ENCODE results near the gene SF3B1. TPM values are rescaled to one million over a fixed set of nuclear protein-coding genes. Genes with fewer than 3 reads are reported as not detected.
"Not testable (repeated sequence)": the region's sequence is repeated elsewhere in the genome, so short reads cannot be mapped to it uniquely, and the experiment has no call there.

Gene SF3B1
- total RNA-seq, 5 donors from 2014 or later (not counting 1 experiment from before 2014, with no cell fraction given), result 468 to 579 (median 497) TPM

DNA sequence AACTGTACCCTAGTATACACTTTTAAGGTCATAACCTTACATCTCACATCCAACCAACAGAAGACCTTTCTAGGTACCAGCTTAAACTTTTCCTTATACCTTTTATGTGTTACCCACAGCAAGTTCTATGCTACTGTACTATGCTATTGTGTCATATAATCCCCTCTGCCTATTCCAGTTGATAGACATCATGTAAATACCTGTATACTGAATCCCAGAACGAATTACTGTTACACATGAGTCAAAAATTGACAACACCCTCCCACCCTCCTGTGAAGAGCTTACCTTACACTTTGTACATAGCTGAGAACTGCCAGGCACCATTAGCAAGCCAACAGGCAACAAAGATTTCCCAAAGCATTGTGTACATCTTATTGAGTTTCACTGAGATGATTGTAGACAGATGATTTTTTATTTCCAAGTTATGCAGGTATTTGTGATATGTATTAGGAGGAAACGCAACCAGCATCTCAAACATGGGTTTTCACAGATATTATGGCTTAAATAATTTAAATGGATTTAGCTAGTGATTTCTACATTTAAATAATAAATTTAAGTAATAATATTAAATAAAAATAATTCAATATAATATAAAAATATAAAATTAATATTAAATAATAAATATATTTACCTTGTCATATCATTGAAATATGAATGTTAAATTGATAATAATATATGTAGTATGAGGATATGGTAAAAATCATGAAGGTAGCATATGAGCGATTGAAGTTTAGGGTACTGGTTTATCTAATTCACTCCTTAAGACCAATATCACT, 81.2 kb downstream of the SF3B1 start:
- Mint-ChIP-seq H3K27ac (no peak overlapping the region), H3K36me3 (no peaks in the 10 kb centered on the region), H3K4me1 (peaks cover 13 to 14% (median 14%) of the 10 kb centered on the region in 3 donors), H3K9me3 (no peaks in the 10 kb centered on the region), H3K4me3 (no peak overlapping the region), H3K27me3 (no peaks in the 10 kb centered on the region)
- no peak overlapping the region for H3K4me3 ChIP-seq (ENCODE audit: control insufficient read depth in 1 of 2, extremely low read depth in 1 of 2, low read length in 1 of 2)
- ChIA-PET CTCF (interaction anchor here (0.5 to 1.0 kb wide), 4 partner anchors 13 to 241 kb away, joined by 3 to 4 read pairs (median 3); no protein-coding TSS in a partner anchor), POLR2A (interaction anchor here in 1 of 2 donors (0.7 kb wide), 1 partner anchor 97 kb away, joined by 3 read pairs; no protein-coding TSS in a partner anchor)
- H3K27me3 ChIP-seq (replicated peaks in 1 of 2; ENCODE audit: control insufficient read depth in 2 of 2, extremely low read depth in 1 of 2, insufficient read depth in 2 of 2, low read length in 1 of 2), result no peaks in the 10 kb centered on the region
- DNase-seq (no peak), ATAC-seq (replicated peaks in 1 of 4) (no peak)
- whole genome bisulfite sequencing (ENCODE audit: insufficient coverage), result 100% methylated on average over 1 of the region's 3 CpGs
- no peaks in the 10 kb centered on the region for H3K4me1 ChIP-seq (ENCODE audit: control insufficient read depth in 1 of 2, extremely low read depth in 1 of 2, insufficient read depth in 2 of 2, low read length in 2 of 2)
- H3K9me3 ChIP-seq, result no peaks in the 10 kb centered on the region
- no peak overlapping the region for H3K27ac ChIP-seq (ENCODE audit: low read length)
- no peaks in the 10 kb centered on the region for H3K36me3 ChIP-seq (ENCODE audit: control insufficient read depth in 2 of 2, extremely low read depth in 1 of 2, insufficient read depth in 1 of 2, low read length in 1 of 2)

DNA sequence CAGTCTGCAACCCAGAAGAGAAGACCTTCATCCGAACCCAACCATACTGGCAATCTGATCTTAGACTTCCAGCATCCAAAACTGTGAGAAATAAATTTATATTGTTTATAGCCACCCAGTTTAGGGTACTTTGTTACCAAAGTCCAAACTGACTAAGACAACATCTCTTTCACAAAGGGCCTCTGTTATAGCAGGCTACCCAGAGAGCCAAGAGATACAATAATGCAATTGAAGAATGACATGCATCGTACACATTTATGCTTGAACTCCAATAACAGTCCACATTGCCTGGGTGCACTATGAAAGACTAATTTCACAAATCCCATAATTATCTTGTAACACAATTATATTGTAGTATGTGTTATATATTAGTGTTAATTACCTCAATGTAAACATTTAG, 85.1 kb downstream of the SF3B1 start:
- ATAC-seq (replicated peaks in 1 of 4) (no peak), DNase-seq (no peak)
- H3K4me1 ChIP-seq (ENCODE audit: control insufficient read depth in 1 of 2, extremely low read depth in 1 of 2, insufficient read depth in 2 of 2, low read length in 2 of 2), result no peaks in the 10 kb centered on the region
- H3K36me3 ChIP-seq (ENCODE audit: control insufficient read depth in 2 of 2, extremely low read depth in 1 of 2, insufficient read depth in 1 of 2, low read length in 1 of 2), result no peaks in the 10 kb centered on the region
- no peaks in the 10 kb centered on the region for H3K9me3 ChIP-seq
- peaks cover 2 to 5% (median 2%) of the 10 kb centered on the region in 3 donors for H3K4me1 Mint-ChIP-seq
- H3K27me3 ChIP-seq (replicated peaks in 1 of 2; ENCODE audit: control insufficient read depth in 2 of 2, extremely low read depth in 1 of 2, insufficient read depth in 2 of 2, low read length in 1 of 2), result no peaks in the 10 kb centered on the region
- CTCF ChIA-PET, result interaction anchor here in 1 of 2 donors (0.6 kb wide), 1 partner anchor 159 kb away, joined by 3 read pairs; no protein-coding TSS in a partner anchor
- H3K4me3 Mint-ChIP-seq, result no peak overlapping the region
- no CpG with 5 or more reads among the region's 2 CpGs for WGBS (ENCODE audit: insufficient coverage)
- no peak overlapping the region for H3K27ac ChIP-seq (ENCODE audit: low read length)
- H3K36me3 Mint-ChIP-seq, result no peaks in the 10 kb centered on the region
- no peak overlapping the region for H3K27ac Mint-ChIP-seq
- H3K9me3 Mint-ChIP-seq, result no peaks in the 10 kb centered on the region
- POLR2A ChIA-PET, result interaction anchor here (0.6 kb wide), 3 partner anchors 20 to 171 kb away, joined by 3 to 6 read pairs (median 5); no protein-coding TSS in a partner anchor
- no peak overlapping the region for H3K4me3 ChIP-seq (ENCODE audit: control insufficient read depth in 1 of 2, extremely low read depth in 1 of 2, low read length in 1 of 2)
- H3K27me3 Mint-ChIP-seq, result no peaks in the 10 kb centered on the region

- no peaks in the 10 kb centered on the region for H3K27me3 Mint-ChIP-seq
- no peaks in the 10 kb centered on the region for H3K9me3 Mint-ChIP-seq
- H3K27ac ChIP-seq (ENCODE audit: low read length), result no peak overlapping the region
- no peaks in the 10 kb centered on the region for H3K4me1 ChIP-seq (ENCODE audit: control insufficient read depth in 1 of 2, extremely low read depth in 1 of 2, insufficient read depth in 2 of 2, low read length in 2 of 2)
- H3K4me3 ChIP-seq (ENCODE audit: control insufficient read depth in 1 of 2, extremely low read depth in 1 of 2, low read length in 1 of 2), result no peak overlapping the region
- ChIA-PET POLR2A (no interaction called here), CTCF (interaction anchor here in 1 of 2 donors (0.6 kb wide), 1 partner anchor 177 kb away, joined by 4 read pairs; no protein-coding TSS in a partner anchor)
- no peak overlapping the region for H3K4me3 Mint-ChIP-seq
- no peaks in the 10 kb centered on the region for H3K27me3 ChIP-seq (replicated peaks in 1 of 2; ENCODE audit: control insufficient read depth in 2 of 2, extremely low read depth in 1 of 2, insufficient read depth in 2 of 2, low read length in 1 of 2)
- DNase-seq, result no peak
- H3K36me3 ChIP-seq (ENCODE audit: control insufficient read depth in 2 of 2, extremely low read depth in 1 of 2, insufficient read depth in 1 of 2, low read length in 1 of 2), result no peaks in the 10 kb centered on the region
- 56% methylated on average over 3 of the region's 5 CpGs for WGBS (ENCODE audit: insufficient coverage)
- H3K4me1 Mint-ChIP-seq, result peaks cover 2 to 5% (median 2%) of the 10 kb centered on the region in 3 donors
- H3K9me3 ChIP-seq, result no peaks in the 10 kb centered on the region
- H3K27ac Mint-ChIP-seq, result no peak overlapping the region
- ATAC-seq (replicated peaks in 1 of 4), result no peak
- H3K36me3 Mint-ChIP-seq, result no peaks in the 10 kb centered on the region
These were observed 86.0 kb downstream of the SF3B1 start for GRCh38 chr2:197348721-197349360.

DNA sequence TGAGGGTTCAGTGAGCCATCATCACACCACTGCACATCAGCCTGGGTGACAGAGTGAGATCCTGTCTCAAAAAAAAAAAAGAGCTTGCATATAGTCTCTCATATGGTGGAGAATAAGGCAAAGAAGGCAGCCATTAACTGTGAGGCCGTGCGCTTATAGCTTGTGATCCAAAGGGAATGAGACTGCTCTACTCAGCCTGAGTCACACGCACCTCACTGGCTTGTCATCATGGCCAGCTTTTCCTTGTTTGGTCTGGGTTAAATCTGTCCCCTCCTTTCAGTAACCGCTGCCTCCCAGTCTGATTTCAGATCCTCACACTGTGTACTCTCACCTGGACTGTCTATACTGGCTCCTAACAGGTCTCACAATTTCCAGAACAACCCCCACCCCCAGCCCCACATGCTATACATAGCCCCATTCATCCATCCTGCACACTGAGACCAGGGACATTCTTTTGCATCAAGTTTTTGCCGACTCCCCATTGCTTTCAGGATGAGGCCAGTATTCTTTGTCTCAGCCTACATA, 88.9 kb downstream of the SF3B1 start:
- Histone ChIP-seq H3K9me3 (no peaks in the 10 kb centered on the region), H3K4me3 (ENCODE audit: control insufficient read depth in 1 of 2, extremely low read depth in 1 of 2, low read length in 1 of 2) (no peak overlapping the region), H3K27ac (ENCODE audit: low read length) (no peak overlapping the region), H3K36me3 (ENCODE audit: control insufficient read depth in 2 of 2, extremely low read depth in 1 of 2, insufficient read depth in 1 of 2, low read length in 1 of 2) (no peaks in the 10 kb centered on the region), H3K27me3 (replicated peaks in 1 of 2; ENCODE audit: control insufficient read depth in 2 of 2, extremely low read depth in 1 of 2, insufficient read depth in 2 of 2, low read length in 1 of 2) (no peaks in the 10 kb centered on the region), H3K4me1 (ENCODE audit: control insufficient read depth in 1 of 2, extremely low read depth in 1 of 2, insufficient read depth in 2 of 2, low read length in 2 of 2) (no peaks in the 10 kb centered on the region)
- H3K27ac Mint-ChIP-seq, result no peak overlapping the region
- POLR2A ChIA-PET, result no interaction called here
- H3K4me1 Mint-ChIP-seq, result peaks cover 5 to 11% (median 9%) of the 10 kb centered on the region in 3 donors
- H3K36me3 Mint-ChIP-seq, result no peaks in the 10 kb centered on the region
- DNase-seq (no peak), ATAC-seq (replicated peaks in 1 of 4) (no peak)
- no peak overlapping the region for H3K4me3 Mint-ChIP-seq
- no peaks in the 10 kb centered on the region for H3K9me3 Mint-ChIP-seq
- WGBS (ENCODE audit: insufficient coverage), result 100% methylated on average over 3 of the region's 5 CpGs
- CTCF ChIA-PET, result interaction anchor here in 1 of 2 donors (0.6 to 1.0 kb wide), 2 partner anchors 13 to 265 kb away, joined by 3 read pairs; no protein-coding TSS in a partner anchor
- H3K27me3 Mint-ChIP-seq, result no peaks in the 10 kb centered on the region

GRCh38 chr2:197343968-197344367, 90.9 kb downstream of the SF3B1 start:
- CTCF ChIA-PET; H3K9me3 Mint-ChIP-seq; POLR2A ChIA-PET; H3K27me3 Mint-ChIP-seq; H3K4me3 Mint-ChIP-seq; DNase-seq; H3K27ac Mint-ChIP-seq; ATAC-seq (replicated peaks in 1 of 4); H3K4me1 ChIP-seq (ENCODE audit: control insufficient read depth in 1 of 2, extremely low read depth in 1 of 2, insufficient read depth in 2 of 2, low read length in 2 of 2); H3K36me3 ChIP-seq (ENCODE audit: control insufficient read depth in 2 of 2, extremely low read depth in 1 of 2, insufficient read depth in 1 of 2, low read length in 1 of 2); H3K9me3 ChIP-seq; H3K36me3 Mint-ChIP-seq; H3K27ac ChIP-seq (ENCODE audit: low read length); H3K27me3 ChIP-seq (replicated peaks in 1 of 2; ENCODE audit: control insufficient read depth in 2 of 2, extremely low read depth in 1 of 2, insufficient read depth in 2 of 2, low read length in 1 of 2); H3K4me3 ChIP-seq (ENCODE audit: control insufficient read depth in 1 of 2, extremely low read depth in 1 of 2, low read length in 1 of 2): not testable (repeated sequence)
- peaks cover 14 to 21% (median 19%) of the 10 kb centered on the region in 3 donors for H3K4me1 Mint-ChIP-seq
- WGBS (ENCODE audit: insufficient coverage), result 78% methylated on average over 5 of the region's 5 CpGs

DNA sequence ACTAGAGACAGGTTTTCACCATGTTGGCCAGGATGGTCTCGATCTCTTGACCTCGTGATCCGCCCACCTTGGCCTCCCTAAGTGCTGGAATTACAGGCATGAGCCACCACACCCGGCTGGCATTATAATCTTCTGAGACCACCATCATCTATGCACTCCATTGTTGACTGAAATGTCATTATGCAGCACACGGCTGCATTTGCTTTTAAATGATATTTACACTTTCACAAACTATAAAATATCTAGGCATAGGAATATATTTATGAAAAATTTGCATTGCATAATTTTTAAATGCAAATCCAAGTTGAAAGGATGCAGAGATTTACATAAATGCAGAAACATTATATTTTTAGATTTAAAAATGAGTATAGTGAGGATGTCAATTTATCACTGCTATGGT, 94.2 kb downstream of the SF3B1 start:
- Histone ChIP-seq H3K4me3 (ENCODE audit: control insufficient read depth in 1 of 2, extremely low read depth in 1 of 2, low read length in 1 of 2) (no peak overlapping the region), H3K27ac (ENCODE audit: low read length) (no peak overlapping the region), H3K27me3 (replicated peaks in 1 of 2; ENCODE audit: control insufficient read depth in 2 of 2, extremely low read depth in 1 of 2, insufficient read depth in 2 of 2, low read length in 1 of 2) (no peaks in the 10 kb centered on the region), H3K36me3 (ENCODE audit: control insufficient read depth in 2 of 2, extremely low read depth in 1 of 2, insufficient read depth in 1 of 2, low read length in 1 of 2) (no peaks in the 10 kb centered on the region), H3K4me1 (ENCODE audit: control insufficient read depth in 1 of 2, extremely low read depth in 1 of 2, insufficient read depth in 2 of 2, low read length in 2 of 2) (peaks cover 9 to 11% of the 10 kb centered on the region in 2 experiments), H3K9me3 (no peaks in the 10 kb centered on the region)
- Mint-ChIP-seq H3K27ac (no peak overlapping the region), H3K4me1 (peaks cover 18 to 23% (median 23%) of the 10 kb centered on the region in 3 donors), H3K9me3 (no peaks in the 10 kb centered on the region), H3K4me3 (no peak overlapping the region), H3K36me3 (no peaks in the 10 kb centered on the region), H3K27me3 (no peaks in the 10 kb centered on the region)
- DNase-seq (no peak), ATAC-seq (replicated peaks in 1 of 4) (no peak)
- ChIA-PET CTCF (no interaction called here), POLR2A (no interaction called here)
- 92% methylated on average over 4 of the region's 5 CpGs for WGBS (ENCODE audit: insufficient coverage)
